OCI-LY1 (cell line): ENCODE results near the gene CRTC1.

ENCODE experiments used
- EZH2 ChIP-seq: fragments of 200-600 bp; sonication (generic), shearing (Covaris generic); IDR thresholded peaks from 2 replicates; pipeline ENCODE4 v1.8.0; 2017; ENCODE audit warnings: borderline replicate concordance, mixed run types, mild to moderate bottlenecking, antibody characterized with exemption, low read length, moderate library complexity, mixed read lengths
- TF ChIP-seq, protein P1 (sequence below): fragments of 200-600 bp; sonication (generic), shearing (Covaris generic); IDR thresholded peaks from 2 replicates; pipeline ENCODE4 v1.5.1; 2017; ENCODE audit warnings: mild to moderate bottlenecking, antibody characterized with exemption, low read length, moderate library complexity, mixed read lengths

GRCh38 chr19:18783958-18784785 lies 100.7 kb downstream of the CRTC1 start:
- TF ChIP-seq, protein P1, sequence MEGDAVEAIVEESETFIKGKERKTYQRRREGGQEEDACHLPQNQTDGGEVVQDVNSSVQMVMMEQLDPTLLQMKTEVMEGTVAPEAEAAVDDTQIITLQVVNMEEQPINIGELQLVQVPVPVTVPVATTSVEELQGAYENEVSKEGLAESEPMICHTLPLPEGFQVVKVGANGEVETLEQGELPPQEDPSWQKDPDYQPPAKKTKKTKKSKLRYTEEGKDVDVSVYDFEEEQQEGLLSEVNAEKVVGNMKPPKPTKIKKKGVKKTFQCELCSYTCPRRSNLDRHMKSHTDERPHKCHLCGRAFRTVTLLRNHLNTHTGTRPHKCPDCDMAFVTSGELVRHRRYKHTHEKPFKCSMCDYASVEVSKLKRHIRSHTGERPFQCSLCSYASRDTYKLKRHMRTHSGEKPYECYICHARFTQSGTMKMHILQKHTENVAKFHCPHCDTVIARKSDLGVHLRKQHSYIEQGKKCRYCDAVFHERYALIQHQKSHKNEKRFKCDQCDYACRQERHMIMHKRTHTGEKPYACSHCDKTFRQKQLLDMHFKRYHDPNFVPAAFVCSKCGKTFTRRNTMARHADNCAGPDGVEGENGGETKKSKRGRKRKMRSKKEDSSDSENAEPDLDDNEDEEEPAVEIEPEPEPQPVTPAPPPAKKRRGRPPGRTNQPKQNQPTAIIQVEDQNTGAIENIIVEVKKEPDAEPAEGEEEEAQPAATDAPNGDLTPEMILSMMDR, result no peak
- no peak for TF ChIP-seq EZH2
